Activated CD8-positive, alpha-beta T cell treated with anti-CD3 and anti-CD28 coated beads, Interleukin-2, amount 10 ng/mL, durations not matched to agents 7 days and 5 days (primary cell): ENCODE results near the gene EXOC6B. TPM values are rescaled to one million over a fixed set of nuclear protein-coding genes. Genes with fewer than 3 reads are reported as not detected.

Experiments used
- ATAC-seq: fragments of 150-1000 bp; cut with Tn5 transposase; one replicate; pipeline ENCODE4 v1.10.0; 2021; ENCODE audit warnings: moderate library complexity
- CTCF ChIA-PET: fragments of 350-600 bp; sonication (Branson Sonifier 250); formaldehyde crosslinking; loops from one replicate; lab custom pipeline; 2021; ENCODE audit warnings: antibody characterized with exemption; lab: Charles Lee
- POLR2A ChIA-PET: fragments of 350-600 bp; sonication (Branson Sonifier 250); formaldehyde crosslinking; loops from one replicate; lab custom pipeline; 2021; ENCODE audit warnings: antibody characterized with exemption; lab: Charles Lee
- DNase-seq: peaks from one replicate; pipeline ENCODE4 v3.0.0-alpha.2; 2020
- H3K27ac Mint-ChIP-seq: one replicate; pipeline ENCODE4 v1.8.0; 2021; ENCODE audit warnings: mild to moderate bottlenecking, mixed read lengths
- H3K27me3 Mint-ChIP-seq: one replicate; pipeline ENCODE4 v1.8.0; 2021; ENCODE audit warnings: low read depth, mixed read lengths
- H3K36me3 Mint-ChIP-seq: one replicate; pipeline ENCODE4 v1.8.0; 2021; ENCODE audit warnings: low read depth, mixed read lengths
- H3K4me1 Mint-ChIP-seq: one replicate; pipeline ENCODE4 v1.8.0; 2021; ENCODE audit warnings: low read depth, mixed read lengths
- H3K4me3 Mint-ChIP-seq: one replicate; pipeline ENCODE4 v1.8.0; 2021; ENCODE audit warnings: mild to moderate bottlenecking, mixed read lengths
- H3K9me3 Mint-ChIP-seq: one replicate; pipeline ENCODE4 v1.8.0; 2022; ENCODE audit warnings: mixed read lengths; ENCODE audit not compliant: insufficient read depth
- total RNA-seq, 2 experiments: library from RNA; stranded (reverse); gene quantifications; one replicate each; pipeline ENCODE4 v1.2.3, GENCODE V29; 2021

EXOC6B gene
- total RNA-seq, 2 experiments from 2014 or later: 17.8 to 18.8 TPM

DNA sequence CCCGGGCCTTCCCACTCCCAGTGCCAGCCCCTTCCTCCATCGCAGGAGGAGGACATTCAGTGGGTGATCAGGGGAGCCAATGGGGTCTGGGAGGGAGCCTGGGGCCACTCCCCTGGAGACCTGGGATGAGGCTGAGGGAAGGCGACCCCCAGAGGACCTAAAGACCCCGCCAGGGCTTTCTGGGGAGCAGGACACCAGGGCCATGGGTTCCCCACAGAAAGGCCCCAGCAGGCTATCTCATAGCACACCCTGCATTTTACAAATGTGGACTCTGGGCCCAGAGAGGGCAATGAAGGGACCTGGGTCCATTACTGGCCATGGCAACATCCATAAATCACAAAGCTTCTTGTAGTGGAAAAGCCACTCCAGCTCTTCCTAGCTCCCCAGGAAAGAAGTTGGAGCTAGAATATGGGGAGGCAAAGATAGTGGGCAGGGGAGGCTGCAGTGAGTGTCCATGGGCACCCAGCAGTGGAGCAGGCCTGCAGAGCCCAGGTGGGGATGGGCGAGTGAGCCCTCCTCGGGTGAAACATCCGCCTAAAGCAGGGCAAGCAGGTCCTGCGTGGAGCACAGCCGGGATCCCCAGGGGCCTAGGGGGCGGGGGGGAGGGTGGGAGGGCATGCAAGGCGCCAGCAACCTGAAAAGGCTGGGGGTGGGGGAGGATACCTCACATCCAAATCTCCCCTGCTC is 692.0 kb downstream of the EXOC6B start:
- Mint-ChIP-seq H3K9me3 (no peaks in the 10 kb centered on the region), H3K4me1 (no peaks in the 10 kb centered on the region), H3K4me3 (no peak overlapping the region), H3K36me3 (no peaks in the 10 kb centered on the region), H3K27ac (no peak overlapping the region), H3K27me3 (no peaks in the 10 kb centered on the region)
- ATAC-seq (no peak), DNase-seq (no peak)
- CTCF ChIA-PET: no interaction called here
- POLR2A ChIA-PET: no interaction called here

DNA sequence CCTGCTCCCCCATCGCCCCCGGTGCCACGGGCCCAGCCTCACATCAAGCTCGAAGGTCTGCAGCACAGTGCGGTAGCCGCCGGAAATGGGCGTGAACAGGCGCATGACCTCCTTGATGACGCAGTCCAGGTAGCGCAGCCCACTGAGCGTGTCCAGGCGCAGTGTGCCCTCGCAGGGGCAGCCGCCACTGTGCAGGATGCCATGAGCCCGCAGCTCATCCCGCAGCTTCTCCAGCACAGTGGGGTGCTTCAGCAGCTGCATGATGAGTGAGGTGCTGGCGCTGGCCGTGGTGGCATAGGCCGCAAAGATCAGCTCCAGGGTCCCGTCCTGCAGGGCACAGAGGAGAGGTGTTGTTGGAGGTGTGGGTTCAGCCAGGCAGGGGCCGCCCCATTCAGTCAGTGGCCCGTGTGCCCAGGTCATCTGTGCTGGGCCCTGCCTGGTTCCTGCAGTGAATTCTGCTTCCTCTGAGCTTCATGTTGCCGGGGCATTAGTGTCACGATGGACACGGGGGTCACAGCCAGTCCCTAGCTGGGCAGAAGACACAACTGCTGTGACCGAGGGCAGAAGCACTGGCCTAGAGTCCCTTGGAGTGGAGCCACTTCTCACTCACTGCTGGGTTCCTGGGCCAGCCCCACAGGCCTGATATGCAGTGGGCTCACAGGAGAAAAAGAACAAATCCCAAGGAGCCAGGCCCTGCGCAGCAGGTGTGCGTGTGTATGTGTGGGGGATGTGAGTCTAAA is 692.7 kb downstream of the EXOC6B start:
- no peak overlapping the region for H3K27ac Mint-ChIP-seq
- H3K4me1 Mint-ChIP-seq: no peaks in the 10 kb centered on the region
- POLR2A ChIA-PET: no interaction called here
- H3K9me3 Mint-ChIP-seq: no peaks in the 10 kb centered on the region
- DNase-seq: no peak
- CTCF ChIA-PET: no interaction called here
- H3K36me3 Mint-ChIP-seq: no peaks in the 10 kb centered on the region
- no peak for ATAC-seq
- no peaks in the 10 kb centered on the region for H3K27me3 Mint-ChIP-seq
- H3K4me3 Mint-ChIP-seq: no peak overlapping the region

DNA sequence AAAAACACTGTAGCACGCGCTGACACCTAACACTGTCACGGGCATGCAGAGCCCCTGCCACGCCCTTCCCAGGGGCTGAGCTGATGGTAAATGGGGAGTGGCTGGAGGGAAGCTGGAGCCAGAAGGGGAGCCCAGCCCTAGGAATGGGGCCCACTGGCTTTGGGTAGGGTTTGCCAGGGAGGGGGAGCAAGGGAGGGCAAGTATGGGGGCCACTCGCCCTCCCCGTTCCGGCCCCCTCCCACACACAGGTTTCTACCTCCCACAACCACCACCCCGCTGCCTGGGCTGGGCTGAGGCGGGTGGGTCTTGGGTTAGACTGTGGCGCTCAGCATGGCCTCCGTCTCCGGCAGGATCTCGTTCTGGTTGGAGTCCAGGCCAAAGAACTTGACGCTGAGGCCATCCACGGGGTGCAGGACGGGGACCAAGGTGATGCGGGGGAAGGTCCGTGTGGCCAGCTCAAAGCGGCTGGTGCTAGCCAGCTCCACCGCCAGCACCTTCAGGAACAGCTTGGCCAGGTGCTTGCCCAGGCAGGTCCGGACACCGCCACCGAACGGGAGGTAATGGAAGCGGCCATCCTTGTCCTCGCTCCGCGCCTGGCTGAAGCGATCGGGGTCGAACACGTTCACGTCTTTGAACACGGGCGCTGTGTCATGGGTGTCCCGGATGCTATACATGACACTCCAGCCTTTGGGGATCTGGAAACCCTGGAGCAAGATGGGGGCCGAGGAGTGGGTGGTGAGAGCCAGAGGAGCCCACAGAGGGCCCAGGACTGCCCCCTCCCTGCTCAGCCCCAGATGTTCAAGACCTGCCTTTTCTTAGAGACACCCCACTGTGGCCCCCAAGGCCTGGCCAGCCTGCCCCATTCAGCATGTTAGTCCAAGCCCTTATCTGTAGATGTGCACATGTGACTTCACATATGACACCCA is 693.7 kb downstream of the EXOC6B start:
- Mint-ChIP-seq H3K36me3 (no peaks in the 10 kb centered on the region), H3K4me3 (no peak overlapping the region), H3K9me3 (no peaks in the 10 kb centered on the region), H3K27ac (no peak overlapping the region), H3K4me1 (no peaks in the 10 kb centered on the region), H3K27me3 (no peaks in the 10 kb centered on the region)
- ChIA-PET POLR2A (no interaction called here), CTCF (no interaction called here)
- no peak for DNase-seq
- ATAC-seq: no peak

DNA sequence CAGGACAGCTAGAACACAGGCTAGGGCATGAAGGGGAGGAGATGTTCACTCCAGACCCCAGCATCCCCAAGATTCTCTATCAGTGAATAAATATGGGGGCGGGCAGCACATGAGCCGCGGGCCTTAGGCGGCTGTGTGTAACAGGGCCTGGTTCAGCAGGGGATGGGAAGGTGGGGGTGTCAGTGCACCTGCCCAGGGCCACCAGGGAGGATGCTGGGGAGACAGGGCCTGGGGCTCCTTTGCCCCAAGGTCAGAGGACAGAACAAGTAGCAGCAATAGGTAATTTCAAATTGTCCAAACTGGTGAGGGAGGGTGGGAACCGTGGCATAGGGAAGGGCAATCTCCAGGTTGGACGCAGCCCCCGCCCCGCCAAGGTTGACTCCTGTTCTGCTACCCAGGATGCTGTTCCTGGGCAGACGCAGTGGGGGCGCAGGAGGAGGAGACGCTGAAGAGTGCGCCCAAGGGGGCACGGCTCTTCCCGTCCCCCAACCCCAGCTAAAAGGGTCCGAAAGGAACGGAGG is 694.4 kb downstream of the EXOC6B start:
- no peak overlapping the region for H3K27ac Mint-ChIP-seq
- no peak for ATAC-seq
- H3K27me3 Mint-ChIP-seq: no peaks in the 10 kb centered on the region
- POLR2A ChIA-PET: no interaction called here
- peaks cover under 1% of the 10 kb centered on the region for H3K4me1 Mint-ChIP-seq
- no peak for DNase-seq
- no peaks in the 10 kb centered on the region for H3K36me3 Mint-ChIP-seq
- no peaks in the 10 kb centered on the region for H3K9me3 Mint-ChIP-seq
- CTCF ChIA-PET: no interaction called here
- no peak overlapping the region for H3K4me3 Mint-ChIP-seq

DNA sequence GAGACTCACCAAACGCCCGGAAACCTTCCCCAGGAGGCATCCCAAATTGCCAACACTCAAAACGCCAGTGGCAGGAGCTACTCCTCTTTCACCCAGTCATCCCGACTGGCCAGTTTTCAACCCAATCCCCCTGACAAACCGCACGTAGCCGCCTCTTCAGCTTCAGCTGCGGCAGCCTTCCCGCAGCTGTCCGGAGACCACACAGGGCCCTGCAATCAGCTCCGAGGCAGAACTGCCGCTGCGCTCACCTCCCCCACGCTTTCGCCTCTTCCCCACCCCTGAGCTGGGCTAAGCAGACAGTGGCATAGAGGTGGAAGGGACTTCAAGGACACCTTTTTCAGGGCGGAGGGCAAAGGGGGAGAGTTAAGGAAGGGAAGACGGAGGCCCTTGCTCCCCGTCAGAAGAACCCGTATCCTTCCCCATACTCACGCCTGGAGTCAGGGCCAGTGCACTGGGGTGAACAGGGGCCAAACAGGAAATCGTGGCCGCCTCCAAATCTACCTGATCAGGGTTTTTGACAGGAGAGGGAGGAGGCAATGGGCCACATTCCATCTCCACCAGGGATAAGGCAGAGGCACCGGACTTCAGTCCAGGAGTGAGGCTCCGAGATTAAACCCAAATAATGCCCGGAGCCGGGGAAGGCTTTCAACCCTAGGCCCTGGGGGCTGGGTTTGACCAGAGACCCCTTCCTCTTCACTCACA is 695.0 kb downstream of the EXOC6B start:
- DNase-seq: no peak
- no peak for ATAC-seq
- Mint-ChIP-seq H3K4me1 (peaks cover 5% of the 10 kb centered on the region), H3K27me3 (no peaks in the 10 kb centered on the region), H3K9me3 (no peaks in the 10 kb centered on the region), H3K27ac (no peak overlapping the region), H3K4me3 (no peak overlapping the region), H3K36me3 (no peaks in the 10 kb centered on the region)
- CTCF ChIA-PET: no interaction called here
- POLR2A ChIA-PET: no interaction called here

DNA sequence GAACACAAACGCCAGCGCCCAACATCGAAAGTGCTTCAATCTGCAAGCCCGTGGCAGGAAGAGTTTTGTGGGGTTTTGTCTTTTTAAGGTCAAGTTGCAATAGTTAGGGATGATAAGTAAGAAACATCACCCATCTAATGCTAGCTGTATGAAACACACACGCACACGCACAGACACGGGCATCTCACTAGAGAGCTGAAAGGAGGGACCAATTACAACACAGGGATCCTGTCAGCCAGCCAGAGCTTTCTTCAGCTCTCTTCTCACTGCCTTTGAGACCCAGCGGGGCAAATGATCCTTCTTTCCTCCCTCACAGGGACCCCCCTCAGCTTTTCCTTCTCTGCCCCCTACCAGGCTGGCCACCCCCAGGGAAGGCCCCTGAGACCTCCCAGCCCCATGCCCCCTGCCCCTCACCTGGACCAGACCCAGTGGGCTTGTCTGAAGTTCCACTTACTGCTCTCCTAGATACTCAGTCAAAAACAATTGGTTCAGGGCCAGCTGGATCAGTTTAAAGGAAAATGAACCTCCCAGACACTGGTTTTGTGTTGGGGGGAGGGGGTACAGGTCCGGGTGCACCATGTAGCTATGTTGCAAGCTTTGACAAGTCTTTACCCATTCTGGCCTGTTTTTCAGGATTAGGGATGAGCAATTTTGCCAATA is 696.0 kb downstream of the EXOC6B start:
- Mint-ChIP-seq H3K4me3 (no peak overlapping the region), H3K27me3 (no peaks in the 10 kb centered on the region), H3K4me1 (peaks cover 5% of the 10 kb centered on the region), H3K36me3 (no peaks in the 10 kb centered on the region), H3K9me3 (no peaks in the 10 kb centered on the region), H3K27ac (no peak overlapping the region)
- CTCF ChIA-PET: no interaction called here
- POLR2A ChIA-PET: no interaction called here
- ATAC-seq (no peak), DNase-seq (no peak)

DNA sequence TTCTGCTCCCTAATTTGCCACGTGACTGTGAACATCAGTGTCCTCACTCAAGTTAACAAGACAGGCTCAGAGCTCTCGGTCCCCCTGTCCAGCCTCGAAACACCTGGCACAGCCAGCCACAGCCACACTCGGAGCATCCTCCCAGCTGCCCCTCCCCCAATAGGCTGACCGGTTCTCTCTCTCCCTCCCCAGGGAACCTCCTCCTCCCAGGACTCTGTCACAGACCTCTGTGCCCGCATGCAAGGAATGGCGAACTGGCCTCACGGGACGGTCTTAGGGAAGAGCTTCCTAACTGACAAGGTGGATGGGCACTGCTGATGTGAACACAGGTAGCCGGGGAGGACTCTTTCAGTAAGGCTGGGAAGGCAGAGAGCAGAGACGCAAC is 697.0 kb downstream of the EXOC6B start:
- CTCF ChIA-PET: no interaction called here
- POLR2A ChIA-PET: no interaction called here
- no peak for ATAC-seq
- Mint-ChIP-seq H3K27ac (no peak overlapping the region), H3K27me3 (peaks cover 3% of the 10 kb centered on the region), H3K4me3 (no peak overlapping the region), H3K36me3 (no peaks in the 10 kb centered on the region), H3K9me3 (no peaks in the 10 kb centered on the region), H3K4me1 (peaks cover 5% of the 10 kb centered on the region)
- no peak for DNase-seq

DNA sequence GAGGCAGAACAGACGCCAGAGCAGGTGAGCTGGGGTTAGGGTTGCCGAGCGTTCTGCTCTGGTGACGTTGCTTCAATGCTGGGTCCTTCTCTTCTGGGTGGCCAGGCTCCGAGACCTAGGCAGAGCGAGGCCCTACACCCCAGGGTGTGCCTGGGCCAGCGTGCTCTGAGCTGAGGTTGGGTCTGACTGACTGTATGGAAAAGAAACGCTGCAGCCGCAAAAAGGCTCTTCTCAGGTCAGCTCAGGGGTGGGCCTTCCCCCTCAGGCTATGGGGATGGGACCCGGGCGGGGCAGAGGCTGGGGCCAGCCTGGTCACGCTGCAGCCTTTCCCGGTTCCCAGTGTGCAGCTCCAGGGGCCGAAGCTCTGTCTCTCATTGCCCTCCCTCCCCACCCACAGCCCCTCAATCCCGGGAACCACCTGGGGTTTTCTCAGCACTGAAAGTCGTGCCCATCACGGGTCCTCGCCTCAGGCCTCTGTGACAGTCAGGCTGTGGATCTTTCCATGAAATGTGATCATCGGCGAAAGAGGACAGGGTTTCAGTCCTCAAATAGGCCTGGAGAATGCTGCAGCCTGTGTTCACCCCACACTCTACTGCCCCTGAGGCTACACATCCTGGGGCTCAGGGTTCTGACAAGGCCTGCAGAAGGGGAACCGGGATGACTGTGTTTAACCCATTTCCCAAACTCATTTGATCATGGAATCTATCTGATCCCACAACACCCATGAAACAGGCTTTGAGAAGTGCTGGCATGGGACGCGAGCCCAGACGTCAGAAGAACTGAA is 697.6 kb downstream of the EXOC6B start:
- no peak overlapping the region for H3K4me3 Mint-ChIP-seq
- no peaks in the 10 kb centered on the region for H3K9me3 Mint-ChIP-seq
- H3K27me3 Mint-ChIP-seq: peaks cover 3% of the 10 kb centered on the region
- ATAC-seq (no peak), DNase-seq (no peak)
- H3K36me3 Mint-ChIP-seq: no peaks in the 10 kb centered on the region
- no peak overlapping the region for H3K27ac Mint-ChIP-seq
- H3K4me1 Mint-ChIP-seq: peaks cover 5% of the 10 kb centered on the region
- CTCF ChIA-PET: no interaction called here
- POLR2A ChIA-PET: no interaction called here

DNA sequence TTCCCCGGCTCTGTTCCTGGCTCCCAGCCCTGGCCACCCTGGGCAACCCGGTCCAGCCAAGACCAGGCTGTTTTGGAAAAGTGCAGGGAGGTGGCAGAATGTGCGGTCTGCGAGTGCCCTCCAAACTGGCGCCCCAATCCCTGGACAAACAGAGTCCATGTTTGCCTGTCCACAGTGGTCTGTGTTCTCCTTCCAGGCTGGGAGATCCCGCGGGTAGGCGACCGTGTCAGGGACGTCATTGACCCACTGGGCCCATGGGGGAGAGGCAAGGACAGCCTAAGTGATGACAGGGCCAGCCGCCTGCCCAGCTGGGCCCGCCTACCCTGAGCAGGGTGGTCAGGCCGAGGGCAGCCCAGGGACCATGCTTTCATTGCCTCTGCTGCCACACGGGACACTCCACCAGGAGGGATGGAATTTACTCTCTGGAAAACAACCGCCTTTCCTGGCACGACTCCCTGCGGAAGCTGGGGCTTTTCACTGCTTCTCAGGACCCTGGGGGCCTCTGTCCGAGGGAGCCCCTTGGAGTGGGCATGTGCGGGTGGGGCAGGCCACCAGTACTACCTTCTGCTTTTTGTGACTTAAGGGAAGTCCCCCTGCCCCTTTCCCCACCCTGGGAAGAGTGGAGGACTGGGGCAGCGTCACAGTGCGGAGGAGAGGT is 698.3 kb downstream of the EXOC6B start:
- Mint-ChIP-seq H3K27me3 (peaks cover 4% of the 10 kb centered on the region), H3K4me1 (peaks cover 5% of the 10 kb centered on the region), H3K9me3 (no peaks in the 10 kb centered on the region), H3K4me3 (no peak overlapping the region), H3K36me3 (no peaks in the 10 kb centered on the region), H3K27ac (no peak overlapping the region)
- DNase-seq (no peak), ATAC-seq (no peak)
- ChIA-PET POLR2A (no interaction called here), CTCF (no interaction called here)
